GM21576 (cell line): Measurements from ENCODE around the gene SLC35B2.

Experiments used
- ATAC-seq: cut with Tn5 transposase; IDR thresholded peaks from one replicate; pipeline ENCODE4 v1.9.1; 2021; ENCODE audit warnings: mild to moderate bottlenecking, moderate library complexity; ENCODE audit not compliant: unreplicated experiment

SLC35B2 gene

GRCh38 chr6:44255105-44255808 lies 2.1 kb downstream of the SLC35B2 start:
- ATAC-seq: no peak

- no peak for ATAC-seq
These were observed 2.9 kb downstream of the SLC35B2 start for GRCh38 chr6:44254191-44255104.

DNA sequence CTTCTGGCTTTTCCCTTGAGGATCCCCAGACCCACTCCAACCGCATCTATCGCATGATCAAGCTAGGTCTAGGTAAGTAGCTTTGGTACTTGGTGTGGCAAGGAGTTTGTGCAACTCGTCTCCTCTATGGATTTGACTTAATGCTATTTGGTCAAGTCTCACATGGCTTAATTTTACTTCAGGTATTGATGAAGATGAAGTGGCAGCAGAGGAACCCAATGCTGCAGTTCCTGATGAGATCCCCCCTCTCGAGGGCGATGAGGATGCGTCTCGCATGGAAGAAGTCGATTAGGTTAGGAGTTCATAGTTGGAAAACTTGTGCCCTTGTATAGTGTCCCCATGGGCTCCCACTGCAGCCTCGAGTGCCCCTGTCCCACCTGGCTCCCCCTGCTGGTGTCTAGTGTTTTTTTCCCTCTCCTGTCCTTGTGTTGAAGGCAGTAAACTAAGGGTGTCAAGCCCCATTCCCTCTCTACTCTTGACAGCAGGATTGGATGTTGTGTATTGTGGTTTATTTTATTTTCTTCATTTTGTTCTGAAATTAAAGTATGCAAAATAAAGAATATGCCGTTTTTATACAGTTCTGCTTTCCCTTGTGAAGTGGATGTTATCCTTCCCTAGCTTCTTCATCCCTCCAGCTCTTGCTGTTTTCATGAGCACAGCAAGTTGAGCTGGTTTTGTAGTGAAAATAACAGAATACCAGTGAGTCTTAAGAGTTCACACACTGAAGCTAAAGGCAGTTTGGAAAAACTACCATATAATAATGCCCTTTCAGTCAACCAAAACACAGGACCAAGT lies 3.8 kb downstream of the SLC35B2 start:
- ATAC-seq: no peak

GRCh38 chr6:44251576-44252524 lies 5.5 kb downstream of the SLC35B2 start:
- ATAC-seq: no peak

DNA sequence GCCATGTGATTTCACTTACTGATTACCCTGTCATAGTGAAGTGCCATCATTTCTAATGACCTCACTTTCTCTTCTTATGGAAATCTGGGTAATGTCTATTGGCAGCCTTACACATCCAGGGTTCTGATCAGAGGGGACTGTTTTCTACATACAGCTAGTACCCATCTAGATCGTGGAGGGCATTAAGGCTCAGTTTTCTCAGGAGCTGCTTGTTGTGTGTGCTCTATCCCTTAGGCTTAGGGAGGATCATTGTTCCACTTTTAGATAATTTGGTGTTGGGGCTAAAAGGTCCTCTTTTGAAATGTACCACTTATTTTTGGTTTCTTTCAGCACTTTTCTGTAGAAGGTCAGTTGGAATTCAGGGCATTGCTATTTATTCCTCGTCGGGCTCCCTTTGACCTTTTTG lies 6.6 kb downstream of the SLC35B2 start:
- no peak for ATAC-seq

DNA sequence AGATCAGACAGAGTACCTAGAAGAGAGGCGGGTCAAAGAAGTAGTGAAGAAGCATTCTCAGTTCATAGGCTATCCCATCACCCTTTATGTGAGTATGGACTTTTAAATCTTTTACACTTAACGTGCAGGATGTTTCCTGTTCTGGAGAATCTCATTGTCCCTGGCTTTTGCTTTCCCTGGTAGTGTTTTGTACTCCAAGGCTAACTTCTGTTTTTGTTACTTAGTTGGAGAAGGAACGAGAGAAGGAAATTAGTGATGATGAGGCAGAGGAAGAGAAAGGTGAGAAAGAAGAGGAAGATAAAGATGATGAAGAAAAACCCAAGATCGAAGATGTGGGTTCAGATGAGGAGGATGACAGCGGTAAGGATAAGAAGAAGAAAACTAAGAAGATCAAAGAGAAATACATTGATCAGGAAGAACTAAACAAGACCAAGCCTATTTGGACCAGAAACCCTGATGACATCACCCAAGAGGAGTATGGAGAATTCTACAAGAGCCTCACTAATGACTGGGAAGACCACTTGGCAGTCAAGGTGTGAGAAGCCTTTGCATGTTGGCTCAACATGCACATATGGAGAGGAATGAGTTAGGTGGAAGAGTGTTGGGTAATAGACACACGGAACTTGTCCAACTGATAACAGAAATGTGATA lies 7.1 kb downstream of the SLC35B2 start:
- no peak for ATAC-seq

GRCh38 chr6:44249082-44249748 lies 8.1 kb downstream of the SLC35B2 start:
- no peak for ATAC-seq

DNA sequence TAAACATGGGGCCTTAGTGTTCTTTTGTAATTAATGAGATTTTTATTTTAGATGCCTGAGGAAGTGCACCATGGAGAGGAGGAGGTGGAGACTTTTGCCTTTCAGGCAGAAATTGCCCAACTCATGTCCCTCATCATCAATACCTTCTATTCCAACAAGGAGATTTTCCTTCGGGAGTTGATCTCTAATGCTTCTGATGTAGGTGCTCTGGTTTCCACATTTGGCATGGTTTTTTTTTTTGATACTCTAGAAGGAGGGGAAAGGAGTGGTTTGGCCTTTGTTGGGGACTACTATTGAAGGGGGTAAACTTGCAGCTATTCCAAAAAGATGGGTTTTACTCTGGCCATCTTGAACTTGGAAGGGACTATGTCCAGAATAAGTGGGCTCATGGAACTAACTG lies 8.7 kb downstream of the SLC35B2 start:
- no peak for ATAC-seq

DNA sequence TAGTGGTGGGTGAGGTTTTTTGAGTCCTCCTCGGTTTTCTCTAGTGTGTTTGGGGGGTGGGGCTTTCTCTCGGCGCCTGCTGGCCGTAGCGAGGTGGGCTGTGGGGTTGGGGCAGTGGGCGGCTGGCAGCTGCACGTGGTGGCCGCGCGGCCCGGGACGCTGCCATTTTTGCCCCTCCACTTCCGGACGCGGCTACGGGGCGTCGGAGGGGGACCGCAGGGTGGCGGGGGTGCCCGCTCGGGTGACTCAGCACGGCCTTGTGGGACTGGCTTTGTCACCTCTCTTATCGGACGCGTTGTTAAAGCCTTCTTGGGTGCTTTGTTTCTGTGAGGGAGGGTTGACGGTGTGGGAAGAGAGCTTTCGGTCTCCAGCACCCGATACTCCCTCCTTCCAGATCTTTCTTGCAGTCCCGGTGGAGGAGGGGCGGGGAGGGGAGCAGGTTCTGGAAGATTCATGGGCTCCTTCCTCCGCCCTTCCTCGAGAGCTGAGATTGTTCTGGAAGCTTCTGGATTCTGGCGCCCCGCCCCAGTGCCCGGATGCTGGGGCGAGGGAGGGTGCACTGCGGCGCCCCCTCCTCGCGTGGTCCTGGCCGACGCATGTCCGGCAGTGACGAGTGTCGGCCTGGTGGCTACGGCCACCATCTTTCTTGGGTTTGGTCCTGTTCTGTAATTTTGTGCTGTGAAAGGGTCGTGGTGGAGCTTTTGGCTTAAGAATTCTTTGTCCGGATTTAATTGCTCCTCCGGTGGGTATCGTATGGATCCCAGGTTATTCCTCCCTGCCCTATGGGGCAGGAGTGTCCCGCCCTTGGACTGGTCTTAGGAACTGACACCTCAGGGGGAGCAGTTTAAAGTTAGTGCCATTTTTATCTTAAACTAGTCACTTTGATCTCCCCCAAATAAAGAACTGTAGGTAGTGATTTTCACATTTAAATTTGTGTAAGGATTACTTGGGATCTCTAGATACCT lies 9.7 kb downstream of the SLC35B2 start:
- peak; percentile 25 for ATAC-seq

DNA sequence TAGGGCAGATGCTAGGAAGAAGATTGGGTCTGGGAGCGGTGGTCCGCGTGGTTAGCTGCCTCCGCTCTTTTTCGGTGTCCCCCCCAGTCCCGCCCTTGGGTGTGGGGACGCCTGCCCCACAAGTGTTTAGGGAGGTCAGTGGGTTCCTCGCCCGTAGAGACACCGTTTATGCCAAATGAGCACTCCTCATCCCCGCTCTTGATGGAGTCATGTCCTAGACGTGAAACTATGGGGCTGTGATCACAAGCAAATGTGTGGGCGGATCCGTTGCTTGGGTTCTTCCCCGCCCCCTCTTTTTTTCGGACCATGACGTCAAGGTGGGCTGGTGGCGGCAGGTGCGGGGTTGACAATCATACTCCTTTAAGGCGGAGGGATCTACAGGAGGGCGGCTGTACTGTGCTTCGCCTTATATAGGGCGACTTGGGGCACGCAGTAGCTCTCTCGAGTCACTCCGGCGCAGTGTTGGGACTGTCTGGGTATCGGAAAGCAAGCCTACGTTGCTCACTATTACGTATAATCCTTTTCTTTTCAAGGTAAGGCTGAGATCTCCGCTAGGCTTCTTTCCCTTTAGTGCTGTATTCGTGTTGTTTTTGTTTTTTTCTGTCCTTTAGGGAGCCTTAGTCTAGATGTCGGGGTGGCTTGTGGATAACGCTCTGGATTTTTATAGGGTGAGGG lies 10.5 kb downstream of the SLC35B2 start, which contains the start of gene HSP90AB1:
HSP90AB1 (plus strand) TSS at position 439 of the 675 bp plus-strand sequence. CDS start 1,529 bp downstream, outside the sequence.
- ATAC-seq: peak; percentile 61

DNA sequence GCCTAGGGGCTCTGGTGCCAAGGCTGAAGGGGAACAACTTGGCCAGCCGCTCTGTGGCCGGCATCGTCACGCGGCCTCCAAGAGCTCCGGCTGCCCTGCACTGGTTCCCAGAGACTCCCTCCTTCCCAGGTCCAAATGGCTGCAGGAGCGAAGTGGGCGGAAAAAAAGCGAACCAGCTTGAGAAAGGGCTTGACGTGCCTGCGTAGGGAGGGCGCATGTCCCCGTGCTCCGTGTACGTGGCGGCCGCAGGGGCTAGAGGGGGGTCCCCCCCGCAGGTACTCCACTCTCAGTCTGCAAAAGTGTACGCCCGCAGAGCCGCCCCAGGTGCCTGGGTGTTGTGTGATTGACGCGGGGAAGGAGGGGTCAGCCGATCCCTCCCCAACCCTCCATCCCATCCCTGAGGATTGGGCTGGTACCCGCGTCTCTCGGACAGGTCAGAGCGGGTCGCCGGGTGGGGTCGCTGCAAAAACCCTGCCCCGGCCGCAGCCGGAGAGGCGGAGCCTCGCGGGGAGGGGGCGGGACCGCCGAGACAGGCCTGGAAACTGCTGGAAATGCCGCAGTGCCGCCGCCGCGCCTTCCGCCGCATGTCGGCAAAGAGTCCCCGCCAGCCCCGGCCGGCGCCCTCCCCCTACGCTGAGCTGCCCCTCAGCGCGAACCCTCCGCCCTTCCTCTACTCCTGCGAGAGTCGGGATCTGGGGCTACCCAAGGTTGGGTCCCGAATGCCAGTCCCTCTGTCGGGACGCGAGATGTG lies 11.2 kb downstream of the SLC35B2 start:
- ATAC-seq: peak; percentile 40

DNA sequence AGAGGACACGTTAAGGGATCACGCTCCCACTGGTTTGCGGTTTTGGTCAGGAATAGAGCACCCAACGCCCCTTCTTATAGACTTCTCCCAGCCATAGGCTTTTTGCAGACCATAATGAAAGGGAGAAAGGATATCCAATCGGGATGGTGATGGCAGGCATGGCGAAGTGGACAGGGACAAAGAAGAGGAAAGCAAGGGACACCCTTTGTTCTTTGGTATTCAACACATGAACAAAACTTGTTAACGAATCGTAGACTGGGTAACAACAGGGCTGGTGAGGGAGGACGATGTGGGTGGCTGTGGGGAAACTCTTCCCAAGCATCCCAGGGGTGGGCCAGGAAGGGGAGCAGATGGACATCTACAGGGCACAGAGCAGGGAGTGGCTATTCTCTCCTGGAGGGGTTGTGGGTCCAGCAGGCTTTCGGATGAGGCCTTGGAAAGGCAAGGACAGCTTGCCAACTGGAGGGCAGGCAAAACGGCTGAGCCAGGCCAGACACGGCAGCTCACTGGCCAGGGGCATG lies 11.9 kb downstream of the SLC35B2 start:
- ATAC-seq: no peak

GRCh38 chr6:44243345-44243744 lies 14.0 kb downstream of the SLC35B2 start:
- no peak for ATAC-seq

GRCh38 chr6:44238687-44239350 lies 18.5 kb downstream of the SLC35B2 start:
- no peak for ATAC-seq

- peak; percentile 85 for ATAC-seq
These were observed 19.4 kb downstream of the SLC35B2 start for GRCh38 chr6:44237813-44238433.
